ENCODE results near the gene THSD4. TPM values are rescaled to one million over a fixed set of nuclear protein-coding genes. Genes with fewer than 3 reads are reported as not detected.

The THSD4 gene
- total and polyA plus RNA-seq, 9 of the 15 experiments (the other 6 are each of a cell fraction or from before 2014, with no cell fraction given) = 0.04 TPM; not detected in 5

DNA sequence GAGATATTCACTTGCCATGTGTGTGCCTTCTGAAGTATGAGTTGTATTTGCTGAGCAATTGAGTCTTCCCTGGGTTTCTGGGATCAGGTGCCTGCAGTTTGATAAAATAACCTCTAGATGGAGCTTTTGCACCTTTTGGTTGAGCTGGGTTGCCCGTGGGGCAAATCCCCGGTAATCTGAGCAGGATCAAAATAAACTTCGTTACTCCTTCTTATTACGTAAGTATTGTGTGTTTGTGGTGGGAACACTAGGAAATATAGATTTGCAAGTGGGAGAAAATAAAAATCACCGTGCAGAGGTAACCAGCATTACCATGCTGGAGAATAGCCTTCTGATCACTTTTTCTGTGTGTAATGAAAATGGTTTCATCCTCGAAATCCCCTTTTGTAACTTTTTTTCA lies 417.7 kb downstream of the THSD4 start:
- no TSS peak for BruUV-seq (replicated peaks)
- Histone ChIP-seq H3K27me3 (ENCODE audit: control insufficient read depth in 2 of 2, insufficient read depth in 2 of 2, low read length in 2 of 2) (0 out of 5 replicates have a peak, but pooled peaks cover 0 to 4% of the 10 kb centered on the region in 2 experiments), H4K20me1 (replicated peaks; ENCODE audit: control insufficient read depth, insufficient read depth, low read length) (no peaks in the 10 kb centered on the region), H3K4me3 (no peak overlapping the region), H3K79me2 (ENCODE audit: control insufficient read depth, insufficient read depth, low read length) (no peaks in the 10 kb centered on the region), H3K9ac (ENCODE audit: insufficient read depth in 1 of 2, low read depth in 2 of 2, low read length in 2 of 2) (no peak overlapping the region), H3K9me1 (ENCODE audit: control insufficient read depth, insufficient read depth, low read length) (no peaks in the 10 kb centered on the region), H3K27ac (ENCODE audit: extremely low read depth, low read depth, low read length) (no peak overlapping the region), H2AFZ (ENCODE audit: low read depth, low read length) (no peak overlapping the region), H3K4me1 (replicated peaks in 1 of 2; ENCODE audit: control insufficient read depth in 2 of 2, insufficient read depth in 2 of 2, low read length in 2 of 2) (no peaks in the 10 kb centered on the region), H3K9me3 (replicated peaks; ENCODE audit: control insufficient read depth, insufficient read depth, low read depth, low read length) (no peaks in the 10 kb centered on the region), H3K4me2 (ENCODE audit: insufficient read depth, low read length) (no peak overlapping the region), H3K36me3 (ENCODE audit: control insufficient read depth, insufficient read depth, low read length) (no peaks in the 10 kb centered on the region)
- ATAC-seq = peak; percentile 67
- DNase-seq (ENCODE audit: extremely low read depth in 1 of 4, low spot score in 3 of 4) = peak; percentile 25 to 66 (median 56)
- in situ Hi-C loops (cut with MboI) = loop anchor here (10.0 kb wide), 1 partner anchor 622 kb away; no protein-coding TSS in a partner anchor
- TF ChIP-seq SAFB (IDR thresholded peaks at IDR 0.05; ENCODE audit: borderline replicate concordance, low read depth, low read length) (no peak), RAD21 (CRISPR knock-in tag; conservative IDR thresholded peaks at IDR 0.05 in 1 of 2, IDR thresholded peaks at IDR 0.05 in 1 of 2) (peak; percentile 31 to 54; a peak in 3 of 4 replicates), CTCF (IDR thresholded peaks at IDR 0.05 in 2 of 3, conservative IDR thresholded peaks at IDR 0.05 in 1 of 3; ENCODE audit: insufficient read depth in 2 of 3, low read depth in 1 of 3, low read length in 3 of 3) (peak; percentile 62 to 69 (median 67))
- TF ChIP-seq, protein P1, sequence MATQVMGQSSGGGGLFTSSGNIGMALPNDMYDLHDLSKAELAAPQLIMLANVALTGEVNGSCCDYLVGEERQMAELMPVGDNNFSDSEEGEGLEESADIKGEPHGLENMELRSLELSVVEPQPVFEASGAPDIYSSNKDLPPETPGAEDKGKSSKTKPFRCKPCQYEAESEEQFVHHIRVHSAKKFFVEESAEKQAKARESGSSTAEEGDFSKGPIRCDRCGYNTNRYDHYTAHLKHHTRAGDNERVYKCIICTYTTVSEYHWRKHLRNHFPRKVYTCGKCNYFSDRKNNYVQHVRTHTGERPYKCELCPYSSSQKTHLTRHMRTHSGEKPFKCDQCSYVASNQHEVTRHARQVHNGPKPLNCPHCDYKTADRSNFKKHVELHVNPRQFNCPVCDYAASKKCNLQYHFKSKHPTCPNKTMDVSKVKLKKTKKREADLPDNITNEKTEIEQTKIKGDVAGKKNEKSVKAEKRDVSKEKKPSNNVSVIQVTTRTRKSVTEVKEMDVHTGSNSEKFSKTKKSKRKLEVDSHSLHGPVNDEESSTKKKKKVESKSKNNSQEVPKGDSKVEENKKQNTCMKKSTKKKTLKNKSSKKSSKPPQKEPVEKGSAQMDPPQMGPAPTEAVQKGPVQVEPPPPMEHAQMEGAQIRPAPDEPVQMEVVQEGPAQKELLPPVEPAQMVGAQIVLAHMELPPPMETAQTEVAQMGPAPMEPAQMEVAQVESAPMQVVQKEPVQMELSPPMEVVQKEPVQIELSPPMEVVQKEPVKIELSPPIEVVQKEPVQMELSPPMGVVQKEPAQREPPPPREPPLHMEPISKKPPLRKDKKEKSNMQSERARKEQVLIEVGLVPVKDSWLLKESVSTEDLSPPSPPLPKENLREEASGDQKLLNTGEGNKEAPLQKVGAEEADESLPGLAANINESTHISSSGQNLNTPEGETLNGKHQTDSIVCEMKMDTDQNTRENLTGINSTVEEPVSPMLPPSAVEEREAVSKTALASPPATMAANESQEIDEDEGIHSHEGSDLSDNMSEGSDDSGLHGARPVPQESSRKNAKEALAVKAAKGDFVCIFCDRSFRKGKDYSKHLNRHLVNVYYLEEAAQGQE (IDR thresholded peaks at IDR 0.05; ENCODE audit: borderline replicate concordance) = peak; percentile 16; the same call in 1 of the 2 replicates
- TF ChIP-seq, protein P1 (CRISPR knock-in tag; IDR thresholded peaks at IDR 0.05; ENCODE audit: low read depth) = no peak
- ChIA-PET CTCF (ENCODE audit: low intra/inter-chr PET ratio) (interaction anchor here (0.9 kb wide), 1 partner anchor 197 kb away, joined by 4 read pairs; no protein-coding TSS in a partner anchor), POLR2A (no interaction called here)
- WGBS (ENCODE audit: insufficient coverage, low coverage, missing lambda C conversion rate) = 1% methylated on average over 6 of the region's 6 CpGs
- intact Hi-C loops (cut with micrococcal nuclease) = loop anchor here (1.0 to 5.0 kb wide), 3 partner anchors 119 to 624 kb away; no protein-coding TSS in a partner anchor
- peak; percentile 61 for FAIRE-seq
